Activated CD8-positive, alpha-beta memory T cell treated with anti-CD3 and anti-CD28 coated beads for 1 hour (primary cell): ENCODE results near the gene DOC2A.
A peak's percentile ranks its signal among the peaks of the same experiment; 100 is the strongest.
"Not testable (repeated sequence)": the region's sequence is repeated elsewhere in the genome, so short reads cannot be mapped to it uniquely, and the experiment has no call there.

Experiments
- DNase-seq, 2 donors: peaks; one replicate each; pipeline ENCODE4 v3.0.0-alpha.2; 2020; ENCODE audit warnings: low read depth in 1 of 2; ENCODE audit errors: extremely low read depth in 1 of 2

DOC2A gene

DNA sequence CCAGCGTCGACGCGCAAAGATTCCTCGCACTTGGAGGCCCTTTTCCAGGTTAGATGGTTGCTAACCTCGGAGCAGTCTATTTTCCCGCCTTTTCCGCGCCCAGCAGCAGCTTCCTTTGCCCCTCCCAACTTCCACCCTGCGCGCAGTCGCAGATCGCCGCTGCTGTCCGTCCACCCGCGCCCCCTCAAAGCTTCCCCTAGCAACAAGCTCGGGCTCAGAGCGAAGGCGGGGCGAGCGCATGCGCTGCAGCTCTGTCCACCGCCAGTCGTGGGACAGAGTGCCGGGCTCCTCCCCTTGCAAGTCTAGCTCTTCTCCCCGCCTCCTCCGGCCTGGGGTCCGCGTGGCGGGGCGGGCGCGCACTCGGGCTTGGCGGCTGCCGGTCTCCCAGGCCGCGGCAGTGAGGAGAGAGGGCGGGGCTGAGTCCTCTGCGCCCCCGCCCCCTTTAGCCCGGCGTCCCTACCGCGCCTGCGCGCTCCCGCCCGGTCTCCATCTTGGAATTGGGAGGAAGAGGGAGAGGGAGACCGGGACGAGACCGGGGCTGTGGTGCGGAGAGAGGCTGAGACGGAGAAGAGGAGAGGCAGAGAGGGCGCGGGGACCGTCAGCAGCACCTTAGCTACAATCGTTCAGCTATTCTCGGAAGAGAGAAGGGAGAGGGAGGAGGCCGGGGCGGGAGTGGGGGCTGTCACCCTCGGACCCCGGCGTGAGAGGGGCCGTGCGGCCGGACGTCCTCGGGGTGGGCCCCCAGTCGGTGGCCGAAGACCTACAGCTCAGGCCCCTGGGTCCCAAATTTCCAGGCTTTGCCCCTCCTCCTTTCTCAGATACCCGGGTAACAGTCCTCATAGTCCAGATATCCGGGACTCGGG lies 37.2 kb downstream of the DOC2A start, which contains the start of gene TAOK2:
Gene TAOK2 (plus strand): TSS at position 485 of the 863 bp plus-strand sequence. CDS start 3,905 bp downstream, outside the sequence.
- DNase-seq, result peak; percentile 80 to 86

DNA sequence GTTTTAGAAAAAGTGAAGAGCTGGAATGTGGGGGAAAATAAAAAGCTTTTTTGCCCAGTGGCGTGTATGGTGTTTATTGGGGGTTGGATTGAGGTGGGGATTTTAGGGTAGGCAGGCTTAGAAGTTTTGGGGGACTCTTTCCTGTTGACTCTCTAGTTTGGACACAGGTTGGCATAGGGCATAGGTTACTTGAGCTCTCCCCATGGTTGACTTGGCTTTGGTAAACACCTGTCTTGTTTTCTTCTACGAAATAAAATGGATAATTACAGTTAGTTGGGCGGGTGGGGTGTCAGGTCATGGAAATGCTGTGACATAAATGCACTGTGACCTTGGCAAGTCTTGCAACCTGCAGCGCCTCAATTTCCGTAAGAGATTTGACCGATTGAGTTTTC lies 37.8 kb downstream of the DOC2A start:
- no peak for DNase-seq

DNA sequence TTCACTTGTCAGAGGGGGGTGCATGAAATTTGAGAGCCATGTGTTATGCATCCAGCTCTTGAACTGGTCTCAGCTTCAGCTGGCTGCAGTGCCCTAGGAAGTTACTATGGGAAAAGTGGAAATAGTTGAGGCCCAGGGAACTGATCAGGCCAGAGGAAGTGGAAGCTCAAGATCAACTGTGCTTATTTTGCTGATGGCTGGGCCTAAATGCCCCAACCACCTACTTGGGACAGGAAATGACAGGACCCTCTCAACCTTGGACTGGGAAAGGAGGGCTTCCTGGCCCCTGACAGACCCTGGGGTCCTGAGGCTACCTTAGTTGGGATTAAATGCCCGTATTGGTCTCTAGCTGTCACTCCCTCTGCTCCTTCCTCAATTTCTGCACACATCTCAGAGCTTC lies 38.3 kb downstream of the DOC2A start:
- DNase-seq, result no peak

DNA sequence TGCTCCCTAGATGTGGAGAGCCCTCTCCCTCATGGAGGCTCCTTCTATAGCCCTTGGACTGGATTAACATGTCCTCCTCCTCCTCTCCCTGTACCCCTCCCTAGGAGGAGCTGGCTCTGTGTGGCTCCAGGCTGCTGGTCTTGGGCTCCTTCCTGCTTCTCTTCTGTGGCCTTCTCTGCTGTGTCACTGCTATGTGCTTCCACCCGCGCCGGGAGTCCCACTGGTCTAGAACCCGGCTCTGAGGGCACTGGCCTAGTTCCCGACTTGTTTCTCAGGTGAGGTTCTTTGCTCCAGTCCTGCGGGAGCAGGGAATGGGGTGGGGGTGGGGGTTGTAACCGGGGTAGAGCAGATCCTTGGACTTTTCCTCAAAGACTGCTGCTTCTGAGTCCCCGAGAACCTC lies 39.5 kb downstream of the DOC2A start:
- no peak for DNase-seq

DNA sequence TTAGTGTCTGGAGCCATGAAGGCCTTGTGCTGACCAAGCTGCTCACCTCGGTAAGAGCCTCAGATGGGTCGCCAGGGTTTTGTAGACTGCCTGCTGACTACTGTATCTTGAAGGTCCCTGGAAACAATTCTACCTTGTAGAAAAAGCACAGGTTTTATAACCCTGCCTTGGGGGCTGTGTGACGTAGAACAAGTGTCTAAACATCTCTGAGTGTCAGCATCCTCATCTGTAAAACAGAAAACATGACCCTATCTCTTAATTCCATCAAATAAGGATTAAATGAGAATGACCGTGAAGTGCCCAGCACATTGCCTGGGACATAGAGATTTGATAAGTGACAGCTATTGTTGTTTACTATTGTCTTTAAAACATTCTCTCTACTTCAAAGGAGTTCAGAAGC lies 42.6 kb downstream of the DOC2A start:
- no peak for DNase-seq

DNA sequence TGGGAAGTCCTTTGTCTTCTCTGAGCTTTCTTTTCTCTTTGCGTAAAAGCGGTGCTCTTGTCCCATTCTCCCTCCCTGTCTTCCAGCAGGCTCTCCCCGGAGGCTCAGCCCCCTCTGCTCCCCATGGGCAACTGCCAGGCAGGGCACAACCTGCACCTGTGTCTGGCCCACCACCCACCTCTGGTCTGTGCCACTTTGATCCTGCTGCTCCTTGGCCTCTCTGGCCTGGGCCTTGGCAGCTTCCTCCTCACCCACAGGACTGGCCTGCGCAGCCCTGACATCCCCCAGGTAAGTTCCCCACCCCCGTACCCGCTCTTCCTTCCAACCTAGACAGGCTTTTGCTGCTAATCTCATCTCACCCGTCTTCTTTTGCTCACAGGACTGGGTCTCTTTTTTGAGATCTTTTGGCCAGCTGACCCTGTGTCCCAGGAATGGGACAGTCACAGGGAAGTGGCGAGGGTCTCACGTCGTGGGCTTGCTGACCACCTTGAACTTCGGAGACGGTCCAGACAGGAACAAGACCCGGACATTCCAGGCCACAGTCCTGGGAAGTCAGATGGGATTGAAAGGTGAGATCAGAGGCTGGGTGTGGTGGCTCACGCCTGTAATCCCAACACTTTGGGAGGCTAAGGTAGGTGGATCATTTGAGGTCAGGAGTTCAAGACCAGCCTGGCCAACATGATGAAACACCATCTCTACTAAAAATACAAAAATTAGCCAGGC lies 47.6 kb downstream of the DOC2A start:
- no peak for DNase-seq

DNA sequence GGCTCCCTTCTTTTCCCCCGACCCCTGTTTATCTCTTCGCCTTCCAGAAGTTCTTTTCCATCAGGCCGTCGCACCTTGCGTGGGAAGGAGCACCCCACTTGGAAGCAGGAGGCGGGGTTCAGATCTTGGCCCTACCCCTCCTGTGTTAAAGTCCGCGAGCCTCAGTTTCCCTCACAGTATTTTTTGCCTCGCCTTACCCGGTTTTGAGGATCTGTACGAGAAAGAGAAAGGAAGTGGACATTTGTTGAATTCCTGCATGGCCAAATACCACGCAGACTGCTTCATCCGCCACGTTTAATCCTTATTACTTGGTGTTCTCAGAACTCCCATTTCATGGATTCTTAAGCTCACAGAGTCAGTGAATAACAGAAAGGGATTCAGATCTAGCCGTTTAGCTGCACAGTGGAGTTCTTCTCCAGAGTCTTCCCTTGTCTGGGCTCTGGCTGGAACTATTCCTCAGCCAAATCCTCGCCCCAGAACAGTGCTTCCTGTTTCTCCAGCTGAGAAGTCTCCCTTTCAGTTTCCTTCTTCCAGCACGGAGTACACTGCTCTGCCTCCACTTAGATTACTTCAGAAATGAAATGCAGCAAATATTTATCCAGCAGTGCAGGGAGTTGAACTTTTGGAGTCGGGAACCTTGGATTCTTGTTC lies 48.4 kb downstream of the DOC2A start:
- no peak for DNase-seq

DNA sequence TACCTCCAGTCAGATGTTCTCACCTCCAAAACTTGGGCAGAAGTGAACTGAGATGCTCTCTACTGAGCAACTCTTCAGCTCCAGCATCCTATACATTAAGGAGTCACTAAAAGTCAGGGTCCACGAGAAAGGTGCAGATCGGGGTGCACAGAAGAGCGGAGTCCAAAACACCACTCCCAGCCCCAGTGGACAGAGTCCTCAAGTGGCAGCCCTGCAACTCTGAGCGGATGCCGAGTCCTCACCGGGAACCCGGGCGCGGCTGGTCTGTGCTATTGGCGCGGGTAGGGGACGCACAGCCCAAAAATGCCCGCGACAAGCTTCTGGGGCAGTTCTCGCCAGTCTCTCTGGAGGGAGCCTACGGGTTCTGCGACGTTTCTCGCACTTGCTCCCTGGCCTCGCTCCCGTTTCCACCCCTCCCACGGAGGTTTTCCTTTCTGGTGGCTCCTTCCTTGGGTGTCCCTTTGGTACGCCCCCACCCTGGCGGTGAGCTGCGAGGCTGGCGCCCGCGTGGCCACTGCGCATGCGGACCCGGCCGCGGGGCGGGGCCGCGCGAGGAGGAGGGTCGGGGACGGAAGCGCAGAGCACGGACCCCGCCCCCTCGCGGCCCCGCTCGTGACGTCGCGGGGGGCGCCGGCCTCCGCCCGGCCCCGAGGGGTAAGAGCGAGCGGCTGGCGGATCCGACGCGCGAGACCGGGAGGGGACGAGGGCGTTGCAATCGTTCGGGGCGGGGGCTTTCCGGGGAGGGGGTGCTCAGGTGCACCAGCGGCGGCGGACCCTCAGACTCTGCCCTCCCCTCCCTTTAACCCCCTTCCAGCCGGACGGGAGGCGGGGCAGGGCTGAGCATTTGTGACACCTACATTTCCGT lies 49.1 kb downstream of the DOC2A start, which contains the start of gene TMEM219:
Gene TMEM219 (plus strand): TSS at position 601 of the 865 bp plus-strand sequence. CDS start 1,065 bp downstream, outside the sequence.
- peak; percentile 69 to 88 for DNase-seq

DNA sequence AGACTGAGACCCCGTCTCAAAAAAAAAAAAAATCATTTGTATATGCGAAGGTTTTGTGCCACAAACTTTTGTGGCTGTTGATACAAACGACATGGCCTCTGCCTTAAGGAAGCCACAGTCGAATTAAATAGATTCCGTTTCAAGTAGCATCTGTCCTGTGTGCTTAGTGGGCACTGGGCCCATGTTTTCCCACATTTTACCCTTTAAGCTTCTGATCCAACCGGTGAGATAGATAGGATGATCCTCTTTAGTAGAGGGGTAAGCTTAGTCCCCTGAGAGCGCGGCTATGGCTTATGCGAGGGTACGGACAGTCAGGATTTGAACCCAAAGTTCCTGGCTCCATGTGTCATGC lies 49.7 kb downstream of the DOC2A start:
- DNase-seq, result no peak

DNA sequence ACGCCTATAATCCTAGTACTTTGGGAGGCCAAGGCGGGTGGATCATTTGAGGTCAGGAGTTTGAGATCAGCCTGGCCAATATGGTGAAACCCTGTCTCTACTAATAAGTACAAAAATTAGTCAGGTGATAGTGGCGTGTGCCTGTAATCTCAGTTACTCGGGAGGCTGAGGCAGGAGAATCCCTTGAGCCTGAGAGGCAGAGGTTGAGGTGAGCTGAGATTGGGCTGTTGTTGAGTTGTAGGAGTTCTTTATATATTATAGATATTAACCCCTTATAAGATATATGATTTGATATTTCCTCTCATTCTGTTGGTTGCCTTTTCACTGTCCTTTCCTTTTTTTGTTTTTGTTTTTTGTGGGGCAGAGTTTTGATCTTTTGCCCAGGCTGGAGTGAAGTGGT lies 51.0 kb downstream of the DOC2A start:
- not testable (repeated sequence) for DNase-seq

DNA sequence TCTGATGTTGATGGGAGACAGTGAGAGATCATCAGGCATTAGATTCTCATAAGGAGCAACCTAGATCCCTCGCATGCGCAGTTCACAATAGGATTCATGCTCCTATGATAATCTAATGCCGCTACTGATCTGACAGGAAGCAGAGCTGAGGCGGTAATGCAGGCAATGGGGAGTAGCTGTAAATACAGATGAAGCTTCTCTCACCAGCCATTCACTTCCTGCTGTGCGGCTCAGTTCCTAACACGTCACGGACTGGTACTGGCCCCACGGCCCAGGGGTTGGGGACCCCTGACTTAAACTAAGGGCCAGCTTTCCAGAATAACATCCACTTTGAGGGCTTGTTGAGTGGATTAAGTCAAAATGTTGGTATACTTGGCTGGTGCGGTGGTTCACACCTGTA lies 51.5 kb downstream of the DOC2A start:
- DNase-seq, result no peak

DNA sequence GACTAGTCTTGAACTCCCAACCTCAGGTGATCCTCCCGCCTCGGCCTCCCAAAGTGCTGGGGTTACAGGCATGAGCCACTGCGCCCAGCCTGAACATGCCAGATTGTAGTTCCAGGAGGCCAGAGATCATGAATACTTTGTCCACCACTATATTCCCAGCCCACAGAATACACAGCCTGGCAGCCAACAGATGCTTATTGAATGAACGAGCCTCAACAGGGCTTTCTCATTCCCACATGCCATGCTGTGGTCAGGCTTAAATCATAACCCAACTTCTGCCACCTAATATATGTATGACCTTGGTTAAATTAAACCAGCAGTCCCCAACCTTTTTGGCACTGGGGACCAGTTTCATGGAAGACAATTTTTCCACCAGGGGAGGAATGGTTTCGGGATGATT lies 52.1 kb downstream of the DOC2A start:
- no peak for DNase-seq
